Liver (tissue), 9 donors: ENCODE data around the gene MSI1. TPM values are rescaled to one million over a fixed set of nuclear protein-coding genes. Genes with fewer than 3 reads are reported as not detected.

Experiments
- DNase-seq: peaks from one replicate; pipeline ENCODE4 v3.0.0-alpha.2; 2017; ENCODE audit warnings: low spot score
- H3K27ac ChIP-seq, 2 donors: one replicate each; pipeline ENCODE4 v1.7.0; 2013; ENCODE audit warnings: inconsistent platforms in 2 of 2, low read length in 2 of 2, control low read depth in 1 of 2, low read depth in 1 of 2, mild to moderate bottlenecking in 1 of 2
- H3K27me3 ChIP-seq, 4 donors: one replicate each; pipeline versions ENCODE4 v1.6.1 to v1.7.0; 2013; ENCODE audit warnings: low read length in 3 of 4, inconsistent platforms in 1 of 4, mild to moderate bottlenecking in 1 of 4, moderate library complexity in 1 of 4; ENCODE audit not compliant: control insufficient read depth in 4 of 4, insufficient read depth in 4 of 4
- H3K36me3 ChIP-seq, 4 donors: one replicate each; pipeline versions ENCODE4 v1.6.1 to v1.7.0; 2013; ENCODE audit warnings: low read length in 3 of 4, mild to moderate bottlenecking in 3 of 4, low read depth in 1 of 4, moderate library complexity in 1 of 4; ENCODE audit not compliant: control insufficient read depth in 4 of 4, insufficient read depth in 3 of 4
- H3K4me1 ChIP-seq, 4 donors: one replicate each; pipeline versions ENCODE4 v1.6.1 to v1.7.0; 2013; ENCODE audit warnings: low read length in 3 of 4, mild to moderate bottlenecking in 3 of 4, moderate library complexity in 1 of 4; ENCODE audit not compliant: control insufficient read depth in 4 of 4, insufficient read depth in 4 of 4
- H3K4me3 ChIP-seq, 3 donors: one replicate each; pipeline versions ENCODE4 v1.6.1 to v1.7.0; 2013; ENCODE audit warnings: low read length in 3 of 3, control low read depth in 1 of 3, low read depth in 1 of 3, mild to moderate bottlenecking in 1 of 3
- H3K9ac ChIP-seq, 2 donors: one replicate each; pipeline ENCODE4 v1.7.0; 2013; ENCODE audit warnings: low read length in 2 of 2, mild to moderate bottlenecking in 2 of 2, moderate library complexity in 2 of 2, control low read depth in 1 of 2, low read depth in 1 of 2
- H3K9me3 ChIP-seq, 4 donors: one replicate each; pipeline versions ENCODE4 v1.6.1 to v1.7.0; 2013; ENCODE audit warnings: low read length in 3 of 4; ENCODE audit not compliant: control insufficient read depth in 4 of 4
- EGR1 ChIP-seq, 2 donors: IDR thresholded peaks; 2 replicates each; pipeline ENCODE4 v1.6.1; 2016 to 2018; ENCODE audit warnings: antibody characterized with exemption in 2 of 2, low read depth in 2 of 2
- FOXA1 ChIP-seq: IDR thresholded peaks from 2 replicates; pipeline ENCODE4 v1.6.1; 2016; ENCODE audit warnings: antibody characterized with exemption
- FOXA2 ChIP-seq: IDR thresholded peaks from 2 replicates; pipeline ENCODE4 v1.6.1; 2016; ENCODE audit warnings: antibody characterized with exemption
- GABPA ChIP-seq, 2 donors: IDR thresholded peaks in 1 of 2; conservative IDR thresholded peaks in 1 of 2; 2 replicates each; pipeline ENCODE4 v1.6.1; 2016; ENCODE audit warnings: antibody characterized with exemption in 2 of 2, mild to moderate bottlenecking in 1 of 2, moderate library complexity in 1 of 2
- HNF4A ChIP-seq, 2 donors: conservative IDR thresholded peaks; 2 replicates each; pipeline ENCODE4 v1.6.1; 2016; ENCODE audit warnings: antibody characterized with exemption in 2 of 2, mild to moderate bottlenecking in 2 of 2
- HNF4G ChIP-seq: IDR thresholded peaks from 2 replicates; pipeline ENCODE4 v1.6.1; 2016; ENCODE audit warnings: antibody characterized with exemption
- JUND ChIP-seq, 2 donors: IDR thresholded peaks; 2 replicates each; pipeline ENCODE4 v1.6.1; 2016; ENCODE audit warnings: antibody characterized with exemption in 2 of 2
- NR2F2 ChIP-seq: IDR thresholded peaks from 2 replicates; pipeline ENCODE4 v1.6.1; 2016; ENCODE audit warnings: antibody characterized with exemption
- RAD21 ChIP-seq, 2 donors: IDR thresholded peaks; 2 replicates each; pipeline ENCODE4 v1.6.1; 2016; ENCODE audit warnings: antibody characterized with exemption in 2 of 2, mild to moderate bottlenecking in 2 of 2
- RXRA ChIP-seq, 2 donors: IDR thresholded peaks; 2 replicates each; pipeline ENCODE4 v1.6.1; 2017 to 2018; ENCODE audit warnings: antibody characterized with exemption in 2 of 2, mild to moderate bottlenecking in 1 of 2
- SP1 ChIP-seq: IDR thresholded peaks from 2 replicates; pipeline ENCODE4 v1.6.1; 2018; ENCODE audit warnings: antibody characterized with exemption, mild to moderate bottlenecking
- TAF1 ChIP-seq: conservative IDR thresholded peaks from 2 replicates; pipeline ENCODE4 v1.6.1; 2016; ENCODE audit warnings: antibody characterized with exemption, mild to moderate bottlenecking
- YY1 ChIP-seq: IDR thresholded peaks from 2 replicates; pipeline ENCODE4 v1.6.1; 2016; ENCODE audit warnings: antibody characterized with exemption, mild to moderate bottlenecking
- WGBS: extraction: QIAGEN DNeasy Blood & Tissue Kit; methylation state at CpG from one replicate; pipeline ENCODE4 v1.1.7; 2013; 5-methylcytosine and 5-hydroxymethylcytosine counted together
- polyA plus RNA-seq, 2 donors: library from polyadenylated mRNA; stranded (reverse) in 1 of 2; unstranded in 1 of 2; fragments of 200-250 nt in 1 of 2; fragments of >200 nt in 1 of 2; fragmentation: Nextera tagmentation in 1 of 2; extraction: Ambion mirVana in 1 of 2; gene quantifications; one replicate each; pipeline versions ENCODE4 v1.2.1 to v1.2.3, GENCODE V29; 2013 to 2015
- total RNA-seq, 2 donors: library from RNA; depleted of rRNA; stranded (reverse); fragments of >200 nt; gene quantifications; one replicate each; pipeline ENCODE4 v1.2.3, GENCODE V29; 2014
- TF ChIP-seq, protein P1 (sequence below): IDR thresholded peaks from 2 replicates; pipeline ENCODE4 v1.6.1; 2016; ENCODE audit warnings: antibody characterized with exemption, mild to moderate bottlenecking
- TF ChIP-seq, protein P2 (sequence below): IDR thresholded peaks from 2 replicates; pipeline ENCODE4 v1.6.1; 2016; ENCODE audit warnings: antibody characterized with exemption
- TF ChIP-seq, protein P3 (sequence below): fragments of 150-350 bp; IDR thresholded peaks from 2 replicates; pipeline ENCODE4 v1.5.1; 2017; ENCODE audit warnings: improper control_type of control experiment, low read depth, low read length; ENCODE audit not compliant: missing input control
- TF ChIP-seq, protein P4 (sequence below): IDR thresholded peaks from 2 replicates; pipeline ENCODE4 v1.6.1; 2016; ENCODE audit warnings: antibody characterized with exemption
- TF ChIP-seq, protein P5 (sequence below): IDR thresholded peaks from 2 replicates; pipeline ENCODE4 v1.6.1; 2016; ENCODE audit warnings: antibody characterized with exemption
- donor health status: healthy.
- donor health status: healthy.
- donor health status: healthy.
- donor health status: healthy.
- donor health status: healthy.

The MSI1 gene
- total and polyA plus RNA-seq, 4 donors, result 0.13 to 1.2 TPM; not detected in 2

DNA sequence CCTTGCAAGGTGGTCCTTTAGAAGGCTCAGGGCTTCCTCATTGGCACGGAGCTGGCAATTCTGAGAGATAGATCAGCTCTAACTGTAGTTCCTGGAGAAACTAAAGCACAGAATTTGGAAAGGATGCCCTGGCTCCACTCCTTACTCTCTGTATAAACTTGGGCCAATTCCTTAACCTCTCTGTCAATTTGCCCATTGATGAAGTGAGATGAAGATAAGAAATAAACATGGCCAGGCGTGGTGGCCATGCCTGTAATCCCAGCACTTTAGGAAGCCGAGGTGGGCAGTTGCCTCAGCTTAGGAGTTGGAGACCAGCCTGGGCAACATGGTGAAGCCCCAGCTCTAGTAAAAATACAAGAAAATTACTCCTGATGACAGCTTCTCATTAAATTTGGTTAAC, 34.9 kb upstream of the MSI1 start:
- DNase-seq, result no peak
- WGBS, result 85% methylated on average over 3 of the region's 3 CpGs
- Histone ChIP-seq H3K9ac (no peak overlapping the region), H3K36me3 (no peaks in the 10 kb centered on the region), H3K27me3 (no peaks in the 10 kb centered on the region), H3K9me3 (no peaks in the 10 kb centered on the region), H3K4me3 (no peak overlapping the region), H3K27ac (no peak overlapping the region), H3K4me1 (no peaks in the 10 kb centered on the region)
- TF ChIP-seq, protein P1, sequence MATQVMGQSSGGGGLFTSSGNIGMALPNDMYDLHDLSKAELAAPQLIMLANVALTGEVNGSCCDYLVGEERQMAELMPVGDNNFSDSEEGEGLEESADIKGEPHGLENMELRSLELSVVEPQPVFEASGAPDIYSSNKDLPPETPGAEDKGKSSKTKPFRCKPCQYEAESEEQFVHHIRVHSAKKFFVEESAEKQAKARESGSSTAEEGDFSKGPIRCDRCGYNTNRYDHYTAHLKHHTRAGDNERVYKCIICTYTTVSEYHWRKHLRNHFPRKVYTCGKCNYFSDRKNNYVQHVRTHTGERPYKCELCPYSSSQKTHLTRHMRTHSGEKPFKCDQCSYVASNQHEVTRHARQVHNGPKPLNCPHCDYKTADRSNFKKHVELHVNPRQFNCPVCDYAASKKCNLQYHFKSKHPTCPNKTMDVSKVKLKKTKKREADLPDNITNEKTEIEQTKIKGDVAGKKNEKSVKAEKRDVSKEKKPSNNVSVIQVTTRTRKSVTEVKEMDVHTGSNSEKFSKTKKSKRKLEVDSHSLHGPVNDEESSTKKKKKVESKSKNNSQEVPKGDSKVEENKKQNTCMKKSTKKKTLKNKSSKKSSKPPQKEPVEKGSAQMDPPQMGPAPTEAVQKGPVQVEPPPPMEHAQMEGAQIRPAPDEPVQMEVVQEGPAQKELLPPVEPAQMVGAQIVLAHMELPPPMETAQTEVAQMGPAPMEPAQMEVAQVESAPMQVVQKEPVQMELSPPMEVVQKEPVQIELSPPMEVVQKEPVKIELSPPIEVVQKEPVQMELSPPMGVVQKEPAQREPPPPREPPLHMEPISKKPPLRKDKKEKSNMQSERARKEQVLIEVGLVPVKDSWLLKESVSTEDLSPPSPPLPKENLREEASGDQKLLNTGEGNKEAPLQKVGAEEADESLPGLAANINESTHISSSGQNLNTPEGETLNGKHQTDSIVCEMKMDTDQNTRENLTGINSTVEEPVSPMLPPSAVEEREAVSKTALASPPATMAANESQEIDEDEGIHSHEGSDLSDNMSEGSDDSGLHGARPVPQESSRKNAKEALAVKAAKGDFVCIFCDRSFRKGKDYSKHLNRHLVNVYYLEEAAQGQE, result no peak
- TF ChIP-seq, protein P2, sequence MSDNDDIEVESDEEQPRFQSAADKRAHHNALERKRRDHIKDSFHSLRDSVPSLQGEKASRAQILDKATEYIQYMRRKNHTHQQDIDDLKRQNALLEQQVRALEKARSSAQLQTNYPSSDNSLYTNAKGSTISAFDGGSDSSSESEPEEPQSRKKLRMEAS, result no peak
- no peak for TF ChIP-seq FOXA1
- TF ChIP-seq, protein P3, sequence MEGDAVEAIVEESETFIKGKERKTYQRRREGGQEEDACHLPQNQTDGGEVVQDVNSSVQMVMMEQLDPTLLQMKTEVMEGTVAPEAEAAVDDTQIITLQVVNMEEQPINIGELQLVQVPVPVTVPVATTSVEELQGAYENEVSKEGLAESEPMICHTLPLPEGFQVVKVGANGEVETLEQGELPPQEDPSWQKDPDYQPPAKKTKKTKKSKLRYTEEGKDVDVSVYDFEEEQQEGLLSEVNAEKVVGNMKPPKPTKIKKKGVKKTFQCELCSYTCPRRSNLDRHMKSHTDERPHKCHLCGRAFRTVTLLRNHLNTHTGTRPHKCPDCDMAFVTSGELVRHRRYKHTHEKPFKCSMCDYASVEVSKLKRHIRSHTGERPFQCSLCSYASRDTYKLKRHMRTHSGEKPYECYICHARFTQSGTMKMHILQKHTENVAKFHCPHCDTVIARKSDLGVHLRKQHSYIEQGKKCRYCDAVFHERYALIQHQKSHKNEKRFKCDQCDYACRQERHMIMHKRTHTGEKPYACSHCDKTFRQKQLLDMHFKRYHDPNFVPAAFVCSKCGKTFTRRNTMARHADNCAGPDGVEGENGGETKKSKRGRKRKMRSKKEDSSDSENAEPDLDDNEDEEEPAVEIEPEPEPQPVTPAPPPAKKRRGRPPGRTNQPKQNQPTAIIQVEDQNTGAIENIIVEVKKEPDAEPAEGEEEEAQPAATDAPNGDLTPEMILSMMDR, result no peak
- no peak for TF ChIP-seq RAD21 (IDR thresholded peaks at IDR 0.05)
- TF ChIP-seq, protein P4, sequence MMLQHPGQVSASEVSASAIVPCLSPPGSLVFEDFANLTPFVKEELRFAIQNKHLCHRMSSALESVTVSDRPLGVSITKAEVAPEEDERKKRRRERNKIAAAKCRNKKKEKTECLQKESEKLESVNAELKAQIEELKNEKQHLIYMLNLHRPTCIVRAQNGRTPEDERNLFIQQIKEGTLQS, result no peak
- TF ChIP-seq TAF1, result no peak
- TF ChIP-seq NR2F2, result no peak
- TF ChIP-seq RXRA (IDR thresholded peaks at IDR 0.05), result no peak
- TF ChIP-seq JUND (IDR thresholded peaks at IDR 0.05), result no peak
- no peak for TF ChIP-seq EGR1 (IDR thresholded peaks at IDR 0.05; ENCODE audit: low read depth in 2 of 2)
- TF ChIP-seq HNF4A (conservative IDR thresholded peaks at IDR 0.05), result no peak
- no peak for TF ChIP-seq GABPA (IDR thresholded peaks at IDR 0.05 in 1 of 2, conservative IDR thresholded peaks at IDR 0.05 in 1 of 2)
- TF ChIP-seq, protein P5, sequence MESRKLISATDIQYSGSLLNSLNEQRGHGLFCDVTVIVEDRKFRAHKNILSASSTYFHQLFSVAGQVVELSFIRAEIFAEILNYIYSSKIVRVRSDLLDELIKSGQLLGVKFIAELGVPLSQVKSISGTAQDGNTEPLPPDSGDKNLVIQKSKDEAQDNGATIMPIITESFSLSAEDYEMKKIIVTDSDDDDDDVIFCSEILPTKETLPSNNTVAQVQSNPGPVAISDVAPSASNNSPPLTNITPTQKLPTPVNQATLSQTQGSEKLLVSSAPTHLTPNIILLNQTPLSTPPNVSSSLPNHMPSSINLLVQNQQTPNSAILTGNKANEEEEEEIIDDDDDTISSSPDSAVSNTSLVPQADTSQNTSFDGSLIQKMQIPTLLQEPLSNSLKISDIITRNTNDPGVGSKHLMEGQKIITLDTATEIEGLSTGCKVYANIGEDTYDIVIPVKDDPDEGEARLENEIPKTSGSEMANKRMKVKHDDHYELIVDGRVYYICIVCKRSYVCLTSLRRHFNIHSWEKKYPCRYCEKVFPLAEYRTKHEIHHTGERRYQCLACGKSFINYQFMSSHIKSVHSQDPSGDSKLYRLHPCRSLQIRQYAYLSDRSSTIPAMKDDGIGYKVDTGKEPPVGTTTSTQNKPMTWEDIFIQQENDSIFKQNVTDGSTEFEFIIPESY, result no peak
- no peak for TF ChIP-seq HNF4G
- TF ChIP-seq FOXA2, result no peak
- no peak for TF ChIP-seq SP1
- no peak for TF ChIP-seq YY1
